ENCODE measurements around the gene CNTROB.

CNTROB gene

DNA sequence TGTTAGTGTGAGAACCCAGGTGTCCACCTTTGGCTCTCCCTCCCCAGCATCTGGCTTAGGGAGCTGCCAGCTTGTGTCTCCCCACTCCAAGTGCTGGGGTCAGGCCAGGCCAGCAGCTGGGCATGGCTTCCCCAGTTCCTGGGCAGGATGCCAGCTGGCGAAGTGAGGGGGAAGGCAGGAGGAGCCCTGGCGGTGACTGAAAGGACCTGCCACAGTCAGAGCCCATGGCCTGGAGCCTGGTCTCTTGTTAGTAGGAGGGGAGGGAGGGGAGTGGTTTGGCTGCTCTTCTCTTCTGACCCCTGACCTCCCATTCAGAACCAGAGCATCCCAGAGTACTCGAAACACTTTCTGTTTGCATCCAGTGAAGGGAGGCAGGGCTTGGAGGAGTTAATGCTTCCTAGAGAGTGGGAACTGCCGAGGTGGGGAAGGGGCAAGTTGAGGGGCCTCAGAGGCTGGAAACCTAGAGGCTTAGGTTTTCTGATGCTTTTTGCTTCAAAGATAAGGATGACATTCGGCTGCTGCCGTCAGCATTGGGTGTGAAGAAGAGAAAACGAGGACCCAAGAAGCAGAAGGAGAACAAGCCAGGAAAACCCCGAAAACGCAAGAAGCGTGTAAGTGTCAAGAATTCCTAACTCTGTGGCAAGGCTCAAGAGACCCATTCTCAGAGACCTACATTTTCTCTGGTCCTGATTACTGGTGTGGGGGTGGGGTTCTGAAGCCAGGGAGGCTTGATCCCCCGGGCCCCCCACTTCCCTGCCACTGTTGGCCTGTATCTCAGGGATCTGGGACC, 42.6 kb upstream of the CNTROB start:
- Mint-ChIP-seq H3K9me3 (no peaks in the 10 kb centered on the region), H3K4me1 (peaks cover 21% of the 10 kb centered on the region), H3K36me3 (ENCODE audit: low read depth) (peaks cover 43% of the 10 kb centered on the region), H3K27me3 (ENCODE audit: low read depth) (no peaks in the 10 kb centered on the region), H3K4me3 (no peak overlapping the region), H3K27ac (no peak overlapping the region)
- TF ChIP-seq, protein P1, sequence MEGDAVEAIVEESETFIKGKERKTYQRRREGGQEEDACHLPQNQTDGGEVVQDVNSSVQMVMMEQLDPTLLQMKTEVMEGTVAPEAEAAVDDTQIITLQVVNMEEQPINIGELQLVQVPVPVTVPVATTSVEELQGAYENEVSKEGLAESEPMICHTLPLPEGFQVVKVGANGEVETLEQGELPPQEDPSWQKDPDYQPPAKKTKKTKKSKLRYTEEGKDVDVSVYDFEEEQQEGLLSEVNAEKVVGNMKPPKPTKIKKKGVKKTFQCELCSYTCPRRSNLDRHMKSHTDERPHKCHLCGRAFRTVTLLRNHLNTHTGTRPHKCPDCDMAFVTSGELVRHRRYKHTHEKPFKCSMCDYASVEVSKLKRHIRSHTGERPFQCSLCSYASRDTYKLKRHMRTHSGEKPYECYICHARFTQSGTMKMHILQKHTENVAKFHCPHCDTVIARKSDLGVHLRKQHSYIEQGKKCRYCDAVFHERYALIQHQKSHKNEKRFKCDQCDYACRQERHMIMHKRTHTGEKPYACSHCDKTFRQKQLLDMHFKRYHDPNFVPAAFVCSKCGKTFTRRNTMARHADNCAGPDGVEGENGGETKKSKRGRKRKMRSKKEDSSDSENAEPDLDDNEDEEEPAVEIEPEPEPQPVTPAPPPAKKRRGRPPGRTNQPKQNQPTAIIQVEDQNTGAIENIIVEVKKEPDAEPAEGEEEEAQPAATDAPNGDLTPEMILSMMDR (IDR thresholded peaks at IDR 0.05; ENCODE audit: unreplicated experiment in 3 of 3), result peak; percentile 17 to 50 (median 43)

- no peaks in the 10 kb centered on the region for H3K9me3 Mint-ChIP-seq
- peak overlapping the region; percentile 43 to 76 (median 63) for H3K27ac Mint-ChIP-seq
- peaks cover 81% of the 10 kb centered on the region for H3K36me3 Mint-ChIP-seq (ENCODE audit: low read depth)
- TF ChIP-seq, protein P1 (IDR thresholded peaks at IDR 0.05; ENCODE audit: unreplicated experiment in 3 of 3), result no peak
- peaks cover 50% of the 10 kb centered on the region for H3K4me1 Mint-ChIP-seq
- H3K4me3 Mint-ChIP-seq, result peak overlapping the region in 1 of 3 experiments; percentile 34
- no peaks in the 10 kb centered on the region for H3K27me3 Mint-ChIP-seq (ENCODE audit: low read depth)
Measured at GRCh38 chr17:7893187-7893880, 38.7 kb upstream of the CNTROB start.

- Mint-ChIP-seq H3K9me3 (no peaks in the 10 kb centered on the region), H3K4me1 (peaks cover 50% of the 10 kb centered on the region), H3K36me3 (ENCODE audit: low read depth) (peaks cover 89% of the 10 kb centered on the region), H3K27ac (peak overlapping the region in 2 of 3 experiments; percentile 17 to 63), H3K4me3 (peak overlapping the region in 1 of 3 experiments; percentile 7), H3K27me3 (ENCODE audit: low read depth) (no peaks in the 10 kb centered on the region)
- TF ChIP-seq, protein P1 (IDR thresholded peaks at IDR 0.05; ENCODE audit: unreplicated experiment in 3 of 3), result no peak
Measured at GRCh38 chr17:7894226-7894625, 37.8 kb upstream of the CNTROB start.

DNA sequence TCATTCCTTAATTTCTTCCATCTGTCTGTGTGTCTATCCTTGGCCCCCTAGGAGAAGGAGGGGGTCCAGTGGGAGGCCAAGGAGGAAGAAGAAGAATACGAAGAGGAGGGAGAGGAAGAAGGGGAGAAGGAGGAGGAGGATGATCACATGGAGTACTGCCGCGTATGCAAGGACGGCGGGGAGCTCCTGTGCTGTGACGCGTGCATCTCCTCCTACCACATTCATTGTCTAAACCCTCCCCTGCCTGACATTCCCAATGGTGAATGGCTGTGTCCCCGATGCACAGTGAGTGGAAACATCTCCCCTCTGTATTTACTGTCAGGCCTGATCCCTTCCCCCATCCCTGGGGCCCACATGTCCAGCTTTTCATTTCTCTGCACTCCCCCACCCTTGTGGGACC, 37.1 kb upstream of the CNTROB start:
- H3K9me3 Mint-ChIP-seq, result no peaks in the 10 kb centered on the region
- H3K36me3 Mint-ChIP-seq (ENCODE audit: low read depth), result peaks cover 89% of the 10 kb centered on the region
- H3K4me3 Mint-ChIP-seq, result peak overlapping the region in 1 of 3 experiments; percentile 7
- no peaks in the 10 kb centered on the region for H3K27me3 Mint-ChIP-seq (ENCODE audit: low read depth)
- TF ChIP-seq, protein P1 (IDR thresholded peaks at IDR 0.05; ENCODE audit: unreplicated experiment in 3 of 3), result no peak
- peak overlapping the region in 2 of 3 experiments; percentile 2 to 17 for H3K27ac Mint-ChIP-seq
- peaks cover 50% of the 10 kb centered on the region for H3K4me1 Mint-ChIP-seq

DNA sequence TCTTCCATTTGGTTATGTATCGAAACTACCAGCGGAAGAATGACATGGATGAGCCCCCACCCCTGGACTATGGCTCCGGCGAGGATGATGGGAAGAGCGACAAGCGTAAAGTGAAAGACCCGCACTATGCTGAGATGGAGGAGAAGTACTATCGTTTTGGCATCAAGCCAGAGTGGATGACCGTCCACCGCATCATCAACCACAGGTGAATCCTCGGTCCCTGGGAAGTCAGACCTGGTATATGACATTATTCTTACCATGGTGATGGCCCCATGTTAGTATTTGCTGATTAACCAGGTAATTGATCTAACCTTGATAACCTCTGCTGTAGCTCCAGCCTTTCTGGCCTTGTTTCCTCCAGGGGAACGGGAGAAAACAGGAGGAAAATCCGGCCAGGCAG, 34.9 kb upstream of the CNTROB start:
- H3K4me1 Mint-ChIP-seq, result peaks cover 46% of the 10 kb centered on the region

More for the DNA sequence above, 34.9 kb upstream of the CNTROB start:
- Mint-ChIP-seq H3K9me3 (no peaks in the 10 kb centered on the region), H3K36me3 (ENCODE audit: low read depth) (peaks cover 91% of the 10 kb centered on the region), H3K27me3 (ENCODE audit: low read depth) (no peaks in the 10 kb centered on the region), H3K27ac (peak overlapping the region in 1 of 3 experiments; percentile 41), H3K4me3 (no peak overlapping the region)
- TF ChIP-seq, protein P1 (IDR thresholded peaks at IDR 0.05; ENCODE audit: unreplicated experiment in 3 of 3), result no peak

Measured in nephron (organoid).